GM23248 (cell line): ENCODE measurements around the gene PLXDC1. TPM values are rescaled to one million over a fixed set of nuclear protein-coding genes. Genes with fewer than 3 reads are reported as not detected.

Experiments
- DNase-seq: peaks from one replicate; pipeline ENCODE4 v3.0.0-alpha.2; 2015
- H2AFZ ChIP-seq: fragments of 200-600 bp; sonication (generic); 2 replicates; pipeline ENCODE4 v1.6.1; 2016; ENCODE audit warnings: antibody characterized with exemption
- H3F3A ChIP-seq: fragments of 200-600 bp; sonication (generic); 2 replicates; pipeline ENCODE4 v1.6.1; 2016; ENCODE audit warnings: mild to moderate bottlenecking, antibody characterized with exemption, mixed run types; ENCODE audit not compliant: insufficient read depth
- H3K27ac ChIP-seq: fragments of 200-600 bp; sonication (generic); 2 replicates; pipeline ENCODE4 v1.5.1; 2016; ENCODE audit warnings: mild to moderate bottlenecking
- H3K27me3 ChIP-seq: fragments of 200-600 bp; sonication (generic); replicated peaks from 2 replicates; pipeline ENCODE4 v1.6.1; 2016; ENCODE audit warnings: mild to moderate bottlenecking; ENCODE audit not compliant: insufficient read depth
- H3K36me3 ChIP-seq: fragments of 200-600 bp; sonication (generic); 2 replicates; pipeline ENCODE4 v1.6.1; 2016; ENCODE audit warnings: low read depth, mild to moderate bottlenecking
- H3K4me1 ChIP-seq: fragments of 200-600 bp; sonication (generic); 2 replicates; pipeline ENCODE4 v1.6.1; 2016; ENCODE audit warnings: mild to moderate bottlenecking; ENCODE audit not compliant: insufficient read depth
- H3K4me2 ChIP-seq: fragments of 200-600 bp; sonication (generic); one replicate; pipeline ENCODE4 v1.6.1; 2016; ENCODE audit warnings: mild to moderate bottlenecking; ENCODE audit not compliant: unreplicated experiment
- H3K4me3 ChIP-seq: fragments of 200-600 bp; sonication (generic); 2 replicates; pipeline ENCODE4 v1.5.1; 2016; ENCODE audit warnings: mild to moderate bottlenecking
- H3K79me2 ChIP-seq: fragments of 200-600 bp; sonication (generic); 2 replicates; pipeline ENCODE4 v1.6.1; 2016; ENCODE audit warnings: mild to moderate bottlenecking; ENCODE audit not compliant: insufficient read depth
- H3K9ac ChIP-seq: fragments of 200-600 bp; sonication (generic); 2 replicates; pipeline ENCODE4 v1.6.1; 2016; ENCODE audit warnings: mild to moderate bottlenecking
- H3K9me2 ChIP-seq: fragments of 200-600 bp; sonication (generic); 2 replicates; pipeline ENCODE4 v1.6.1; 2016; ENCODE audit warnings: mixed run types, mild to moderate bottlenecking, moderate library complexity; ENCODE audit not compliant: insufficient read depth
- H3K9me3 ChIP-seq: fragments of 200-600 bp; sonication (generic); one replicate; pipeline ENCODE4 v1.6.1; 2017; ENCODE audit warnings: low read depth
- H4K20me1 ChIP-seq: fragments of 200-600 bp; sonication (generic); 2 replicates; pipeline ENCODE4 v1.6.0; 2016; ENCODE audit not compliant: insufficient read depth
- EZH2 ChIP-seq: fragments of 200-600 bp; sonication (generic); IDR thresholded peaks from 2 replicates; pipeline ENCODE4 v1.6.1; 2018; ENCODE audit warnings: antibody characterized with exemption, mild to moderate bottlenecking; ENCODE audit not compliant: insufficient read depth, poor library complexity, severe bottlenecking
- EZH2phosphoT487 ChIP-seq: fragments of 200-600 bp; sonication (generic); IDR thresholded peaks from 2 replicates; pipeline ENCODE4 v1.6.1; 2018; ENCODE audit warnings: antibody characterized with exemption, moderate library complexity, mild to moderate bottlenecking, low read depth; ENCODE audit not compliant: insufficient read depth
- WGBS, 2 experiments: methylation state at CpG; one replicate each; pipeline ENCODE4 v1.1.6; 2015 to 2017; ENCODE audit warnings: low lambda C conversion rate in 2 of 2, low coverage in 1 of 2; ENCODE audit errors: missing lambda C conversion rate in 2 of 2; 5-methylcytosine and 5-hydroxymethylcytosine counted together
- in situ Hi-C: fragments of 300-500 bp; cut with MboI; formaldehyde crosslinking; loops from 2 replicates; pipeline ENCODE4 v1.15.0; 2020
- polyA plus RNA-seq: library from polyadenylated mRNA; unstranded; fragments of >200 nt; fragmentation: Nextera tagmentation; extraction: Ambion mirVana; gene quantifications from 2 replicates; pipeline ENCODE4 v1.2.1, GENCODE V29; 2016
- total RNA-seq: library from RNA; depleted of rRNA; stranded (reverse); fragments of >200 nt; shearing (Covaris generic); gene quantifications from 2 replicates; pipeline ENCODE4 v1.2.3, GENCODE V29; 2014

Gene PLXDC1
- total and polyA plus RNA-seq, 2 experiments from 2014 or later: 0.24 TPM; not detected in 1

GRCh38 chr17:39167476-39167875 lies 16.0 kb upstream of the PLXDC1 start:
- DNase-seq: no peak
- Histone ChIP-seq H2AFZ (no peak overlapping the region), H3K4me1 (0 out of 2 replicates have a peak, but pooled peaks cover 4% of the 10 kb centered on the region), H3K9me3 (no peaks in the 10 kb centered on the region), H3K9me2 (no peaks in the 10 kb centered on the region), H3K36me3 (no peaks in the 10 kb centered on the region), H3F3A (no peaks in the 10 kb centered on the region), H3K9ac (no peak overlapping the region), H3K27me3 (no peaks in the 10 kb centered on the region; the same call in 1 of the 2 replicates), H3K27ac (no peak overlapping the region), H4K20me1 (no peaks in the 10 kb centered on the region), H3K4me3 (no peak overlapping the region), H3K4me2 (no peak overlapping the region), H3K79me2 (no peaks in the 10 kb centered on the region)
- WGBS, 2 experiments: 3 to 5% methylated on average over 2 of the region's 2 CpGs
- no peak for TF ChIP-seq EZH2
- TF ChIP-seq EZH2phosphoT487: no peak
- in situ Hi-C loops: no loop called here

GRCh38 chr17:39166437-39167335 lies 15.2 kb upstream of the PLXDC1 start:
- no peak for DNase-seq
- H3K79me2 ChIP-seq: no peaks in the 10 kb centered on the region
- H2AFZ ChIP-seq: no peak overlapping the region
- no peaks in the 10 kb centered on the region for H3K9me3 ChIP-seq
- H3K9ac ChIP-seq: no peak overlapping the region
- H3F3A ChIP-seq: no peaks in the 10 kb centered on the region
- no peak for TF ChIP-seq EZH2phosphoT487
- 0 out of 2 replicates have a peak, but pooled peaks cover 4% of the 10 kb centered on the region for H3K4me1 ChIP-seq
- H3K36me3 ChIP-seq: no peaks in the 10 kb centered on the region
- WGBS, 2 experiments: 76 to 77% methylated on average over 7 of the region's 7 CpGs
- no peak overlapping the region for H3K4me3 ChIP-seq
- H3K9me2 ChIP-seq: no peaks in the 10 kb centered on the region
- H3K4me2 ChIP-seq: no peak overlapping the region
- no peaks in the 10 kb centered on the region for H4K20me1 ChIP-seq
- no peaks in the 10 kb centered on the region; the same call in 1 of the 2 replicates for H3K27me3 ChIP-seq
- in situ Hi-C loops: no loop called here
- H3K27ac ChIP-seq: no peak overlapping the region

- no peak for DNase-seq
- H3K27me3 ChIP-seq: no peaks in the 10 kb centered on the region; the same call in 1 of the 2 replicates
- H3K27ac ChIP-seq: no peak within 1 kb of the TSS
- H3K79me2 ChIP-seq: no peaks in the 10 kb centered on the region
- H3K9ac ChIP-seq: peak within 1 kb of the TSS; percentile 42
- 68 to 70% methylated on average over 17 of the region's 17 CpGs for WGBS, 2 experiments
- H3K4me3 ChIP-seq: peak within 1 kb of the TSS; percentile 63
- TF ChIP-seq EZH2phosphoT487: no peak
- no peak for TF ChIP-seq EZH2
- no peaks in the 10 kb centered on the region for H3F3A ChIP-seq
- H3K4me1 ChIP-seq: 0 out of 2 replicates have a peak, but pooled peaks cover 4% of the 10 kb centered on the region
- H3K4me2 ChIP-seq: peak within 1 kb of the TSS; percentile 88
- no peaks in the 10 kb centered on the region for H4K20me1 ChIP-seq
- H2AFZ ChIP-seq: peak within 1 kb of the TSS; percentile 86
- no peaks in the 10 kb centered on the region for H3K9me3 ChIP-seq
- no peaks in the 10 kb centered on the region for H3K9me2 ChIP-seq
- in situ Hi-C loops: no loop called here
- H3K36me3 ChIP-seq: no peaks in the 10 kb centered on the region
Observed at GRCh38 chr17:39165841-39166349, 14.5 kb upstream of the PLXDC1 start, which contains the start of gene ARL5C. ARL5C (minus strand) TSS chr17:39166161; CDS start chr17:39165760, 401 bp downstream.

- peak; percentile 18 for DNase-seq
- peak overlapping the region; percentile 42 for H3K9ac ChIP-seq
- in situ Hi-C loops: no loop called here
Observed at GRCh38 chr17:39165178-39165840, 13.9 kb upstream of the PLXDC1 start.

More at GRCh38 chr17:39165178-39165840, 13.9 kb upstream of the PLXDC1 start:
- Histone ChIP-seq H3K27me3 (no peaks in the 10 kb centered on the region; the same call in 1 of the 2 replicates), H3K4me3 (peak overlapping the region; percentile 63), H3K4me1 (0 out of 2 replicates have a peak, but pooled peaks cover 4% of the 10 kb centered on the region), H3K9me3 (no peaks in the 10 kb centered on the region), H3F3A (no peaks in the 10 kb centered on the region), H3K79me2 (no peaks in the 10 kb centered on the region), H3K27ac (no peak overlapping the region), H2AFZ (peak overlapping the region; percentile 86), H3K36me3 (no peaks in the 10 kb centered on the region), H3K4me2 (peak overlapping the region; percentile 88), H4K20me1 (no peaks in the 10 kb centered on the region), H3K9me2 (no peaks in the 10 kb centered on the region)
- WGBS, 2 experiments: 13 to 24% methylated on average over 39 to 50 of the region's 51 CpGs
- TF ChIP-seq EZH2 (no peak), EZH2phosphoT487 (no peak)
